Thoracic aorta (tissue), 2 donors: ENCODE results near the gene CRIP2. TPM values are rescaled to one million over a fixed set of nuclear protein-coding genes. Genes with fewer than 3 reads are reported as not detected.

Experiments
- ATAC-seq: fragments of 150-250 bp; one replicate; pipeline ENCODE4 v1.8.0; 2017; ENCODE audit warnings: low read depth; ENCODE audit not compliant: insufficient number of reproducible peaks, low FRiP score
- DNase-seq: peaks from one replicate; pipeline ENCODE4 v3.0.0-alpha.2; 2020; ENCODE audit warnings: low spot score
- H3K27ac ChIP-seq, 2 donors: fragments of 200-600 bp; sonication (generic); 1 replicate in 1 of 2; 2 replicates in 1 of 2; pipeline ENCODE4 v1.5.1; 2016; ENCODE audit warnings: mild to moderate bottlenecking in 2 of 2, moderate library complexity in 2 of 2
- H3K27me3 ChIP-seq: fragments of 200-600 bp; sonication (generic); replicated peaks from 2 replicates; pipeline ENCODE4 v1.6.0; 2016; ENCODE audit warnings: mild to moderate bottlenecking; ENCODE audit not compliant: insufficient read depth
- H3K36me3 ChIP-seq: fragments of 200-600 bp; sonication (generic); one replicate; pipeline ENCODE4 v1.5.1; 2016
- H3K4me1 ChIP-seq, 2 donors: fragments of 200-600 bp; sonication (generic); 1 replicate in 1 of 2; 2 replicates in 1 of 2; pipeline versions ENCODE4 v1.5.1 to v1.6.0; 2016; ENCODE audit warnings: low read depth in 2 of 2, mild to moderate bottlenecking in 1 of 2; ENCODE audit not compliant: control insufficient read depth in 1 of 2
- H3K4me3 ChIP-seq: fragments of 200-600 bp; sonication (generic); 2 replicates; pipeline ENCODE4 v1.5.1; 2016; ENCODE audit warnings: mild to moderate bottlenecking
- H3K9me3 ChIP-seq: fragments of 200-600 bp; sonication (generic); 2 replicates; pipeline ENCODE4 v1.5.1; 2016
- total RNA-seq, 2 donors: library from RNA; depleted of rRNA; stranded (reverse); fragments of >200 nt; gene quantifications; one replicate each; pipeline versions ENCODE4 v1.1.0 to v1.2.3, GENCODE V29; 2016
- TF ChIP-seq, protein P1 (sequence below): fragments of 200-600 bp; sonication (generic); IDR thresholded peaks from one replicate; pipeline ENCODE4 v1.5.1; 2019; ENCODE audit warnings: antibody characterized with exemption

The CRIP2 gene
- total RNA-seq, 2 donors from 2014 or later, result 307 to 748 TPM

DNA sequence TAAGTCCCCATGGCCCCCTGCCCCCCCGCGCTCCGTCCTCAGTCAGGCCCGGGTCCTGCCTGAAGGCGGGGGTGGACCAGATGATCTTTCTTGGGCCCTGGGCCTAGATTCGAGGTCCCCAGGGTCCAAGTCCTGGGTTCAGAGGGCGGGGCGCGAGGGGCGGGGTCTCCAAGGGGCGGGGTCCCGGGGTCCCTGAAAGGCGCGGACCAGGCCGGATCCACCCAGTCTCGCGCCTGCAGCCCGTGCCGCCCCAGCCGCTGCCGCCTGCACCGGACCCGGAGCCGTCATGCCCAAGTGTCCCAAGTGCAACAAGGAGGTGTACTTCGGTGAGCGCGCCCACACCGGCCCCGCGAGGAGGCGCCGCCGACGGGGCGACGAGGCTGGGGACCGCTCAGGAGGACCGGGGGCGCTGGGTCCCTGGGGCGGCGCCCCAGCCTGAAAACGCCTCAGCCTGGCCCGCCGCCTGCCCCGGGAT, 12.4 kb downstream of the CRIP2 start:
- H3K9me3 ChIP-seq, result no peaks in the 10 kb centered on the region
- H3K27me3 ChIP-seq, result no peaks in the 10 kb centered on the region
- no peak for ATAC-seq
- H3K4me1 ChIP-seq, result peaks cover 43 to 87% of the 10 kb centered on the region in 2 donors
- no peak for DNase-seq
- peak overlapping the region; percentile 82 for H3K4me3 ChIP-seq
- no peaks in the 10 kb centered on the region for H3K36me3 ChIP-seq
- TF ChIP-seq, protein P1, sequence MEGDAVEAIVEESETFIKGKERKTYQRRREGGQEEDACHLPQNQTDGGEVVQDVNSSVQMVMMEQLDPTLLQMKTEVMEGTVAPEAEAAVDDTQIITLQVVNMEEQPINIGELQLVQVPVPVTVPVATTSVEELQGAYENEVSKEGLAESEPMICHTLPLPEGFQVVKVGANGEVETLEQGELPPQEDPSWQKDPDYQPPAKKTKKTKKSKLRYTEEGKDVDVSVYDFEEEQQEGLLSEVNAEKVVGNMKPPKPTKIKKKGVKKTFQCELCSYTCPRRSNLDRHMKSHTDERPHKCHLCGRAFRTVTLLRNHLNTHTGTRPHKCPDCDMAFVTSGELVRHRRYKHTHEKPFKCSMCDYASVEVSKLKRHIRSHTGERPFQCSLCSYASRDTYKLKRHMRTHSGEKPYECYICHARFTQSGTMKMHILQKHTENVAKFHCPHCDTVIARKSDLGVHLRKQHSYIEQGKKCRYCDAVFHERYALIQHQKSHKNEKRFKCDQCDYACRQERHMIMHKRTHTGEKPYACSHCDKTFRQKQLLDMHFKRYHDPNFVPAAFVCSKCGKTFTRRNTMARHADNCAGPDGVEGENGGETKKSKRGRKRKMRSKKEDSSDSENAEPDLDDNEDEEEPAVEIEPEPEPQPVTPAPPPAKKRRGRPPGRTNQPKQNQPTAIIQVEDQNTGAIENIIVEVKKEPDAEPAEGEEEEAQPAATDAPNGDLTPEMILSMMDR, result no peak
- H3K27ac ChIP-seq, result peak overlapping the region; percentile 74 to 100

DNA sequence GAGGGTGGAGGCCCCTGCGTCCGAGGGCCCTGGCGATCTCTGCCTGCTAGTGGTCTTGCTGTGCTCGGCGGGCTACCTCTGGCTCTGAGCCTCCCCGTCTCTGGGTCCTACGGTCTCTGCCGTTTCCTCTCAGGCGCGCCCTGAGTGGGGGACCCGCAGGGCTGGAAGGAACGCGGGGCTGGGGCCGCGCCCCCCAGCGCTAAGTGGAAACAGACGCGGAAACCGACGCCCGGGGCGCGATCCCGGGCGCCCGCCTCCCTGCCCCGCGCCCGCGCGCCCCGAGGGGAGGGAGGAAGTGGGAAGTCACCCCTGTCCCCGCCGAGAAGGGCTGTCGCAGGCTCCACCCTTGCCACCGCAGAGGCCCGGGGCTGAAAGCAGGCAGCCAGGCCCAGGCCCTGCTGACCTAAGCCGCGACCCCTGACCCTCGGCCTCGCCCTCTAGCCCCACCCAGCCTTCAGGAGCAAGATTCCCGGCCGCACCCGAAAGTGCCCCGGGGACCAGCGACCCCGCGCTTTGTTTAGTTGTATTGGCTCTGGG, 12.9 kb downstream of the CRIP2 start:
- Histone ChIP-seq H3K27ac (peak overlapping the region; percentile 74 to 100), H3K27me3 (no peaks in the 10 kb centered on the region), H3K4me1 (peaks cover 38 to 84% of the 10 kb centered on the region in 2 donors), H3K4me3 (peak overlapping the region; percentile 82), H3K36me3 (no peaks in the 10 kb centered on the region), H3K9me3 (no peaks in the 10 kb centered on the region)
- ATAC-seq (no peak), DNase-seq (no peak)
- TF ChIP-seq, protein P1, result no peak

DNA sequence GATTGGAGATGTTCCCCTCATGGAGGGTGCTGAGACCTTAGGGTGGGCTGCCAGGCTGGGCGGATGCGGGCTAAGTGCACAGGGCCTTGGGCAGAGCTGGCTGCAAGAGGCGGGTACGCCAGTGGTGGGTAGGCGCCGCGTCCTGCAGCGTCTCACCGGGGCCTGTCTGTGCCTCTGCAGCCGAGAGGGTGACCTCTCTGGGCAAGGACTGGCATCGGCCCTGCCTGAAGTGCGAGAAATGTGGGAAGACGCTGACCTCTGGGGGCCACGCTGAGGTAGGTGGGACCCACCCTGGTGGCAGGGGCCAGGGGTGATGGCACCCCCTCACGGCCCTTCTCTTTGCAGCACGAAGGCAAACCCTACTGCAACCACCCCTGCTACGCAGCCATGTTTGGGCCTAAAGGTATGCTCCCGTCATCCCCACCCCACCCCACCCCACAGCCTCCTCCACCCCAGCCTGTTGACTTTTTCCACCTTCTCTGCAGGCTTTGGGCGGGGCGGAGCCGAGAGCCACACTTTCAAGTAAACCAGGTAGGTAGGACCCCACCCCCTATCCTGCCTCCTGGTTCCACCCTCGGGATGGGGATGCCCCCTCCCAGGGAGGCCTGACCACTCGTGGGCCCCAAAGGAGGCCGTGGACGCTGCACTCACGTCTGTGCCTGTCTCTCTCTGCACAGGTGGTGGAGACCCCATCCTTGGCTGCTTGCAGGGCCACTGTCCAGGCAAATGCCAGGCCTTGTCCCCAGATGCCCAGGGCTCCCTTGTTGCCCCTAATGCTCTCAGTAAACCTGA, 13.6 kb downstream of the CRIP2 start:
- peaks cover 31 to 77% of the 10 kb centered on the region in 2 donors for H3K4me1 ChIP-seq
- H3K4me3 ChIP-seq, result peak overlapping the region; percentile 82
- DNase-seq (no peak), ATAC-seq (no peak)
- H3K36me3 ChIP-seq, result no peaks in the 10 kb centered on the region
- TF ChIP-seq, protein P1, result no peak
- no peaks in the 10 kb centered on the region for H3K27me3 ChIP-seq
- no peaks in the 10 kb centered on the region for H3K9me3 ChIP-seq
- peak overlapping the region; percentile 74 to 100 for H3K27ac ChIP-seq

DNA sequence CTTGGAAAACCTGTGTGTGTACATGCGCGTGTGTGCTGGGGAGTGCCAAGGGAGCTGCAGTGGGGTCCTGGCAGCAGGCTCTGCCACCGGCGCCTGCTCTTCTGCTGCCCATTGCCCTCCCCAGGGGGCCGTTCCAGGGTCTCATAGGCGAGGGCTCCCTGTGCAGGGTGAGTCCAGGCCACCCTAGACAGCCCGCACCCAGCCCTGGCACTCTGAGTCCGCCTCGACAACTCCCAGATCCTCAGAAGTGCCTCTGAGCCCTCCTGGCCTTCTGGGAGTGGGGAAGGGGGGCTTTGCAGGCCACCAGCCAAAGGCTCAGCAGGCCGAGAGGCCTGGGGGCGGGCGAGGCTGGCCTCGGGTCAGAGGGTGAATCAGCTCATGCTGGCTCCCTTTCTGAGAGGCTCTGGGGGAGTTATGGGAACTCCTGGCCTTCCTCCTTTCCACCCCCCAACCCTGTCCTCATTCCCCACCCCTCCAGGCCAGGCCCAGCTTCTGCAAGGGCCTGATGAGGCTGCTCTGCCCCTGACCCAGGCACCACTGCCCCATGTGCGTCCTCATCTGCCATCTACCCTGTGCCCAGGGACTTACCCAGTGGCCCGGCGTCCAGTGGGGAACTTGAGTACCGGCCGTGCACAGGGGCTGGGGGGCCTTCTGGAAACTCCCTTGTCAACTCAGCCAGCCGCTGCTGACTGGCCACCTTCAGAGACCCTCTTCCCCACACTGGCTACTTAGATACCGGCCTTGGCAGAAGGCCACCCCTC, 14.3 kb downstream of the CRIP2 start:
- peaks cover 25 to 69% of the 10 kb centered on the region in 2 donors for H3K4me1 ChIP-seq
- DNase-seq (no peak), ATAC-seq (no peak)
- H3K4me3 ChIP-seq, result peak overlapping the region; percentile 82
- TF ChIP-seq, protein P1, result no peak
- H3K27ac ChIP-seq, result peak overlapping the region; percentile 83 to 100
- no peaks in the 10 kb centered on the region for H3K27me3 ChIP-seq
- H3K36me3 ChIP-seq, result no peaks in the 10 kb centered on the region
- no peaks in the 10 kb centered on the region for H3K9me3 ChIP-seq
